B cell (primary cell): ENCODE results near the gene FNDC11.

Experiments used
- EZH2 ChIP-seq: IDR thresholded peaks from 2 replicates; pipeline ENCODE4 v1.6.1; 2012; ENCODE audit warnings: borderline replicate concordance, low read depth, mild to moderate bottlenecking, moderate library complexity, low read length; ENCODE audit not compliant: insufficient read depth, poor library complexity, severe bottlenecking
- TF ChIP-seq, protein P1 (sequence below): fragments of 200-600 bp; IDR thresholded peaks from one replicate; pipeline ENCODE4 v1.8.0; 2022; ENCODE audit warnings: antibody characterized with exemption, mild to moderate bottlenecking

DNA sequence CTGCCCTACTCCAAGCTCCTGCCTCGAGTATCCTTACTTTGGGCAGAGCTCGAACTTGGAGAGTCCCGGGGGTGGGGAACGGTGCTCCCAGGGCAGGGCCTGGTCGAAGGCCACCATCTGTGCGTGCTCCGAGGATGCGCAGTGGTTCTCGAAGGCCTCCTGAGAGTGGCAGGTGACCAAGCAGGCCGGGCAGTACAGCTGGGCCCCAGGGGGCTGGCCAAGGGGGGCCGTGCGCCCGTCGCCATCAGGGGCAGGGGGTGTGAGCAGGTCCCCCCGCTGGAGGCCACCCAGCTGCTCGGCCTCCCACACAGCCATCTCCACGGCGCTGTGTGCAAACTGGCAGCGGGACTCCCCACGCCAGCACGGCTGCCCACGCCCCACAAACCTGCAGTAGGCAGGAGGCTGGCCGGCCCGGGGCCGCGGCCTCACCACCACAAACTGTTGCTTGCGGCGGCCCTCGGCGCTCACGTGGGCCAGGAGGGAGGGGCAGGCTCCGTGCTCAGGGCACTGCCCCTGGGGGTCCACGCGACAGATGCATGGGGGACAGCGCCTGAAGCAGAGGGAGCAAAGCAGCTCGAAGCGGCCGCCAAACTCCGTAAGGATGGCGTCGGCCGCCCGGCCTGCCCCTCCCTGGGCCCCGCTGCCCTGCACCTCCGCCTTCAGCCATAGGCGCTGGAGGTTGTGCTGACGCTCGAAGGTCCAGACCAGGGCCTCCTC, 18.3 kb downstream of the FNDC11 start:
- TF ChIP-seq, protein P1, sequence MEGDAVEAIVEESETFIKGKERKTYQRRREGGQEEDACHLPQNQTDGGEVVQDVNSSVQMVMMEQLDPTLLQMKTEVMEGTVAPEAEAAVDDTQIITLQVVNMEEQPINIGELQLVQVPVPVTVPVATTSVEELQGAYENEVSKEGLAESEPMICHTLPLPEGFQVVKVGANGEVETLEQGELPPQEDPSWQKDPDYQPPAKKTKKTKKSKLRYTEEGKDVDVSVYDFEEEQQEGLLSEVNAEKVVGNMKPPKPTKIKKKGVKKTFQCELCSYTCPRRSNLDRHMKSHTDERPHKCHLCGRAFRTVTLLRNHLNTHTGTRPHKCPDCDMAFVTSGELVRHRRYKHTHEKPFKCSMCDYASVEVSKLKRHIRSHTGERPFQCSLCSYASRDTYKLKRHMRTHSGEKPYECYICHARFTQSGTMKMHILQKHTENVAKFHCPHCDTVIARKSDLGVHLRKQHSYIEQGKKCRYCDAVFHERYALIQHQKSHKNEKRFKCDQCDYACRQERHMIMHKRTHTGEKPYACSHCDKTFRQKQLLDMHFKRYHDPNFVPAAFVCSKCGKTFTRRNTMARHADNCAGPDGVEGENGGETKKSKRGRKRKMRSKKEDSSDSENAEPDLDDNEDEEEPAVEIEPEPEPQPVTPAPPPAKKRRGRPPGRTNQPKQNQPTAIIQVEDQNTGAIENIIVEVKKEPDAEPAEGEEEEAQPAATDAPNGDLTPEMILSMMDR, result no peak
- no peak for TF ChIP-seq EZH2
